Measurements from ENCODE around the gene EHMT1.
A peak's percentile ranks its signal among the peaks of the same experiment; 100 is the strongest.

The EHMT1 gene

GRCh38 chr9:137755261-137755927, 136.6 kb downstream of the EHMT1 start:
- ChIA-PET CTCF (no interaction called here), POLR2A (no interaction called here)
- Histone ChIP-seq H3K27me3 (replicated peaks in 2 of 5; ENCODE audit: control insufficient read depth in 4 of 5, insufficient read depth in 5 of 5, low read length in 4 of 5) (no peaks in the 10 kb centered on the region), H3K4me3 (ENCODE audit: control insufficient read depth in 1 of 7, extremely low read depth in 1 of 7, insufficient read depth in 4 of 7, low read depth in 2 of 7, low read length in 6 of 7) (peak overlapping the region in 1 of 7 experiments; percentile 13), H3K27ac (ENCODE audit: insufficient read depth in 1 of 2, low read depth in 1 of 2, low read length in 2 of 2, poor library complexity in 1 of 2, severe bottlenecking in 2 of 2) (no peak overlapping the region), H3K36me3 (ENCODE audit: control insufficient read depth in 4 of 4, insufficient read depth in 4 of 4, low read length in 3 of 4) (peaks cover 19 to 91% (median 70%) of the 10 kb centered on the region in 4 experiments), H3K9me3 (ENCODE audit: control extremely low read depth in 1 of 5, control insufficient read depth in 4 of 5, insufficient read depth in 2 of 5, low read depth in 1 of 5, low read length in 4 of 5) (peaks cover 0 to 15% (median 10%) of the 10 kb centered on the region in 5 experiments), H3K4me1 (ENCODE audit: control extremely low read depth in 1 of 4, control insufficient read depth in 4 of 4, insufficient read depth in 4 of 4, low read length in 3 of 4) (no peaks in the 10 kb centered on the region)
- 100% methylated on average over 4 of the region's 7 CpGs for WGBS (ENCODE audit: insufficient coverage)
- no peak for DNase-seq

- DNase-seq: no peak
- H3K36me3 ChIP-seq (ENCODE audit: control insufficient read depth in 4 of 4, insufficient read depth in 4 of 4, low read length in 3 of 4): peaks cover 22 to 93% (median 72%) of the 10 kb centered on the region in 4 experiments
These were observed 137.4 kb downstream of the EHMT1 start for GRCh38 chr9:137756045-137756744.

GRCh38 chr9:137757139-137757538, 138.3 kb downstream of the EHMT1 start:
- H3K36me3 ChIP-seq (ENCODE audit: control insufficient read depth in 4 of 4, insufficient read depth in 4 of 4, low read length in 3 of 4): peaks cover 22 to 89% (median 69%) of the 10 kb centered on the region in 4 experiments
- WGBS (ENCODE audit: insufficient coverage): 94% methylated on average over 7 of the region's 10 CpGs
- CTCF ChIA-PET: no interaction called here
- no peak overlapping the region for H3K27ac ChIP-seq (ENCODE audit: insufficient read depth in 1 of 2, low read depth in 1 of 2, low read length in 2 of 2, poor library complexity in 1 of 2, severe bottlenecking in 2 of 2)
- H3K4me3 ChIP-seq (ENCODE audit: control insufficient read depth in 1 of 7, extremely low read depth in 1 of 7, insufficient read depth in 4 of 7, low read depth in 2 of 7, low read length in 6 of 7): no peak overlapping the region
- H3K9me3 ChIP-seq (ENCODE audit: control extremely low read depth in 1 of 5, control insufficient read depth in 4 of 5, insufficient read depth in 2 of 5, low read depth in 1 of 5, low read length in 4 of 5): peaks cover 0 to 15% (median 10%) of the 10 kb centered on the region in 5 experiments
- no peak for DNase-seq
- no peaks in the 10 kb centered on the region for H3K4me1 ChIP-seq (ENCODE audit: control extremely low read depth in 1 of 4, control insufficient read depth in 4 of 4, insufficient read depth in 4 of 4, low read length in 3 of 4)
- H3K27me3 ChIP-seq (replicated peaks in 2 of 5; ENCODE audit: control insufficient read depth in 4 of 5, insufficient read depth in 5 of 5, low read length in 4 of 5): no peaks in the 10 kb centered on the region
- POLR2A ChIA-PET: no interaction called here

More at GRCh38 chr9:137756045-137756744, 137.4 kb downstream of the EHMT1 start:
- H3K27me3 ChIP-seq (replicated peaks in 2 of 5; ENCODE audit: control insufficient read depth in 4 of 5, insufficient read depth in 5 of 5, low read length in 4 of 5): no peaks in the 10 kb centered on the region
- no peaks in the 10 kb centered on the region for H3K4me1 ChIP-seq (ENCODE audit: control extremely low read depth in 1 of 4, control insufficient read depth in 4 of 4, insufficient read depth in 4 of 4, low read length in 3 of 4)
- H3K27ac ChIP-seq (ENCODE audit: insufficient read depth in 1 of 2, low read depth in 1 of 2, low read length in 2 of 2, poor library complexity in 1 of 2, severe bottlenecking in 2 of 2): no peak overlapping the region
- POLR2A ChIA-PET: no interaction called here
- H3K4me3 ChIP-seq (ENCODE audit: control insufficient read depth in 1 of 7, extremely low read depth in 1 of 7, insufficient read depth in 4 of 7, low read depth in 2 of 7, low read length in 6 of 7): no peak overlapping the region
- WGBS (ENCODE audit: insufficient coverage): over 99% methylated on average over 10 of the region's 13 CpGs
- H3K9me3 ChIP-seq (ENCODE audit: control extremely low read depth in 1 of 5, control insufficient read depth in 4 of 5, insufficient read depth in 2 of 5, low read depth in 1 of 5, low read length in 4 of 5): peaks cover 0 to 15% (median 10%) of the 10 kb centered on the region in 5 experiments
- CTCF ChIA-PET: no interaction called here

- POLR2A ChIA-PET: no interaction called here
- DNase-seq: peak in 1 of 3 donors; percentile 8
- Histone ChIP-seq H3K36me3 (ENCODE audit: control insufficient read depth in 4 of 4, insufficient read depth in 4 of 4, low read length in 3 of 4) (peaks cover 23 to 89% (median 68%) of the 10 kb centered on the region in 4 experiments), H3K27ac (ENCODE audit: insufficient read depth in 1 of 2, low read depth in 1 of 2, low read length in 2 of 2, poor library complexity in 1 of 2, severe bottlenecking in 2 of 2) (no peak overlapping the region), H3K9me3 (ENCODE audit: control extremely low read depth in 1 of 5, control insufficient read depth in 4 of 5, insufficient read depth in 2 of 5, low read depth in 1 of 5, low read length in 4 of 5) (peaks cover 0 to 15% (median 10%) of the 10 kb centered on the region in 5 experiments), H3K4me3 (ENCODE audit: control insufficient read depth in 1 of 7, extremely low read depth in 1 of 7, insufficient read depth in 4 of 7, low read depth in 2 of 7, low read length in 6 of 7) (no peak overlapping the region), H3K4me1 (ENCODE audit: control extremely low read depth in 1 of 4, control insufficient read depth in 4 of 4, insufficient read depth in 4 of 4, low read length in 3 of 4) (no peaks in the 10 kb centered on the region), H3K27me3 (replicated peaks in 2 of 5; ENCODE audit: control insufficient read depth in 4 of 5, insufficient read depth in 5 of 5, low read length in 4 of 5) (no peaks in the 10 kb centered on the region)
- CTCF ChIA-PET: no interaction called here
- WGBS (ENCODE audit: insufficient coverage): 90% methylated on average over 9 of the region's 9 CpGs
These were observed 138.8 kb downstream of the EHMT1 start for GRCh38 chr9:137757613-137758029.

GRCh38 chr9:137758067-137758466, 139.3 kb downstream of the EHMT1 start:
- H3K4me3 ChIP-seq (ENCODE audit: control insufficient read depth in 1 of 7, extremely low read depth in 1 of 7, insufficient read depth in 4 of 7, low read depth in 2 of 7, low read length in 6 of 7): no peak overlapping the region
- no peak overlapping the region for H3K27ac ChIP-seq (ENCODE audit: insufficient read depth in 1 of 2, low read depth in 1 of 2, low read length in 2 of 2, poor library complexity in 1 of 2, severe bottlenecking in 2 of 2)

GRCh38 chr9:137759117-137759516, 140.3 kb downstream of the EHMT1 start:
- peaks cover 0 to 13% (median 10%) of the 10 kb centered on the region in 5 experiments for H3K9me3 ChIP-seq (ENCODE audit: control extremely low read depth in 1 of 5, control insufficient read depth in 4 of 5, insufficient read depth in 2 of 5, low read depth in 1 of 5, low read length in 4 of 5)
- CTCF ChIA-PET: interaction anchor here (1.1 to 1.8 kb wide), 2 partner anchors 9 to 18 kb away, joined by 3 to 4 read pairs; no protein-coding TSS in a partner anchor
- POLR2A ChIA-PET: no interaction called here
- peaks cover 17 to 89% (median 70%) of the 10 kb centered on the region in 4 experiments for H3K36me3 ChIP-seq (ENCODE audit: control insufficient read depth in 4 of 4, insufficient read depth in 4 of 4, low read length in 3 of 4)
- no peaks in the 10 kb centered on the region for H3K4me1 ChIP-seq (ENCODE audit: control extremely low read depth in 1 of 4, control insufficient read depth in 4 of 4, insufficient read depth in 4 of 4, low read length in 3 of 4)
- WGBS (ENCODE audit: insufficient coverage): 99% methylated on average over 10 of the region's 11 CpGs
- DNase-seq: peak in 1 of 3 donors; percentile 10
- H3K27me3 ChIP-seq (replicated peaks in 2 of 5; ENCODE audit: control insufficient read depth in 4 of 5, insufficient read depth in 5 of 5, low read length in 4 of 5): no peaks in the 10 kb centered on the region
- no peak overlapping the region for H3K27ac ChIP-seq (ENCODE audit: insufficient read depth in 1 of 2, low read depth in 1 of 2, low read length in 2 of 2, poor library complexity in 1 of 2, severe bottlenecking in 2 of 2)
- H3K4me3 ChIP-seq (ENCODE audit: control insufficient read depth in 1 of 7, extremely low read depth in 1 of 7, insufficient read depth in 4 of 7, low read depth in 2 of 7, low read length in 6 of 7): no peak overlapping the region

More at GRCh38 chr9:137758067-137758466, 139.3 kb downstream of the EHMT1 start:
- CTCF ChIA-PET: interaction anchor here (1.0 to 1.8 kb wide), 2 partner anchors 19 to 91 kb away, joined by 3 read pairs; no protein-coding TSS in a partner anchor
- H3K4me1 ChIP-seq (ENCODE audit: control extremely low read depth in 1 of 4, control insufficient read depth in 4 of 4, insufficient read depth in 4 of 4, low read length in 3 of 4): no peaks in the 10 kb centered on the region
- no peaks in the 10 kb centered on the region for H3K27me3 ChIP-seq (replicated peaks in 2 of 5; ENCODE audit: control insufficient read depth in 4 of 5, insufficient read depth in 5 of 5, low read length in 4 of 5)
- POLR2A ChIA-PET: no interaction called here
- 95% methylated on average over 11 of the region's 16 CpGs for WGBS (ENCODE audit: insufficient coverage)
- H3K9me3 ChIP-seq (ENCODE audit: control extremely low read depth in 1 of 5, control insufficient read depth in 4 of 5, insufficient read depth in 2 of 5, low read depth in 1 of 5, low read length in 4 of 5): peaks cover 0 to 15% (median 10%) of the 10 kb centered on the region in 5 experiments
- no peak for DNase-seq
- H3K36me3 ChIP-seq (ENCODE audit: control insufficient read depth in 4 of 4, insufficient read depth in 4 of 4, low read length in 3 of 4): peaks cover 23 to 89% (median 68%) of the 10 kb centered on the region in 4 experiments
